A549 treated with GW870086 at 1 μM for 4 hours (cell line): Measurements from ENCODE around the gene CPSF3. TPM values are rescaled to one million over a fixed set of nuclear protein-coding genes. Genes with fewer than 3 reads are reported as not detected.

Experiments
- total RNA-seq: library from RNA; stranded (reverse); fragments of 200-300 nt; extraction: Qiagen RNA extraction; gene quantifications from 5 replicates; pipeline ENCODE4 v1.2.3, GENCODE V29; 2022; ENCODE audit warnings: low read depth

CPSF3 gene
- 47.7 to 54.0 TPM (median 52.8 TPM) in 5 replicates for total RNA-seq

DNA sequence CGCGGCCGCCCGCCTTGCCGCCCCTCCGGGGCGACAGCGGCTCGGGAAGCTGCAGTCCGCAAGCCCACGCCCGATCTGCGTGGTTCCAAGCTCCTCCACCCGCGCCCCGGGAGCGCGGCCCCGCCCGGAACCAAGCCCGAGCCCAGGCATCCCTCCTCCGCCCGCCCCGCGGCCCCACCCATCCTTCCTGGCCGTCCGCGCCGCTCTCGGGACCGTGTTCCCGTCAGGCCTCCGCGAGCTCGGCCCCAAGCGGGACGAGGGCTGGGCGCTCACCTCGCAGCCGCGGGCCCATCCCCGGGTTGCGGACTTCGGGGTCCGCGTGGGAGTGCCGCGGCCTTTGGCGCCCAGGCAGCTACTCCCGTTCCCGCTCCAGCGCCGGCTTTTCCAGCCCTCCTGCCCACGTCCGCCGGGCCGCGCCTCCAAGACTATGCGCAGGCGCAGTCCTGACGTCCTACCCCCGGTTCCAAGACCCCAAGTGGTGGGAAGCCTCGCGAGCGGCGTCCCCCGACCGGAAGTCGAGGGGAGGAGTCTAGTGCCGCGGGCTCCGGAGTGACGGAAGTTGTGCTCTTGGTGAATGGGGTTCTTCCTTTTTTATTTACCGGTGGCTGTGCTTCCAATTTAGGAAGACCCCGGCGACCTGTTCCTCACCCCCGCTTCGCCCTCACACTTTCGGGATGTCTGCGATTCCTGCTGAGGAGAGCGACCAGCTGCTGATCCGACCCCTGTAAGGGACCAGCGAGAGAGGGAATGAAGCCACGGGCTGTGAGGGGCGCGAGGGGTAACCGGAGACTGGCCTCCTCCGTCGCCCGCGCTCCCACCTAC is at the start of gene CPSF3, which contains the start of gene ITGB1BP1:
CPSF3 (plus strand) TSS at position 555 of the 822 bp plus-strand sequence; CDS start at position 675, 120 bp downstream.
ITGB1BP1 (minus strand) TSS at position 429 of the 822 bp plus-strand sequence. CDS start 4,831 bp downstream, outside the sequence.

DNA sequence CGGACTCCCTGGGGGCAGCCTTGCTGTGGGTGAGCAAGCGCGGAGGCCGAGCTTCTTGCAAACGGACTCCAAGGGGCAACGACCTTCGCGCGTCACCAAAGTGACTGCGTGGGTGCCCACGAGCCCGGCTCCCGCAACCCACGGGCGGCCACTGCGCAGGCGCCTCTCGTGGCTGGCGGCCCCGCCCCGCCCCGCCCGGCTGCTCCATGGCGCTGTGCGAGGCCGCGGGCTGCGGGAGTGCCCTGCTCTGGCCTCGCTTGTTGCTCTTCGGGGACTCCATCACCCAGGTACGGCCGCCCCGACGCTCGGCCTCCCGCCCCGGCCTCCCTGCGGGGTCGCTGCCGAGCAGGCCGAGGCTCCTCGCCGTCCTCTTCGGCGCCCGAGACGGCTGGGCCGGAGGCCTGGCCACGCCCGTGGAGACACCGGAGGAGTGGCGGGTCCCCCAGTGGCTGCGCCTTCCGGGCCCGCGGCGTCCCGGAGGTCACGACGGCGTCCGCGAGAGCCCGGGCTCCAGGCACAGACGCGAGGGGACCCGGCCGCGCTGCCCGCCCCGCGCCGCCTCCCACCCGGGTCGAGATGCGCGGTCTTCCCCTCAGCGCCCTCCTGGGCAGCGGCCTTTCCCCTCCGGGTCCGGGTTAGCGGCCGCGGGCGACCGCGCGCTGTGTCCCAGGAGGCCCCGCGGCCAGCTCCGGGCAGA is 51.1 kb downstream of the CPSF3 start, which contains the start of gene IAH1:
IAH1 (plus strand) TSS at position 191 of the 697 bp plus-strand sequence; CDS start at position 207, 16 bp downstream.

Other genes with a start within 250 kb of the CPSF3 start
- gene ASAP2, start 216.8 kb upstream of the CPSF3 start, total RNA-seq = 37.1 to 59.1 TPM (median 52.2 TPM) in 5 replicates
- gene ITGB1BP1, start 126 bp upstream of the CPSF3 start, total RNA-seq = 161 to 189 TPM (median 185 TPM) in 5 replicates
- 86.7 to 114 TPM (median 103 TPM) in 5 replicates for gene IAH1, start 50.9 kb downstream of the CPSF3 start, total RNA-seq
- gene ADAM17, start 132.2 kb downstream of the CPSF3 start, total RNA-seq = 21.6 to 32.9 TPM (median 30.4 TPM) in 5 replicates
- 749 to 855 TPM (median 799 TPM) in 5 replicates for gene YWHAQ, start 207.3 kb downstream of the CPSF3 start, total RNA-seq